ENCODE data around the gene ITGB5.

ITGB5 gene

GRCh38 chr3:124860599-124860998, 26.6 kb downstream of the ITGB5 start:
- DNase-seq, result no peak

GRCh38 chr3:124859025-124859424, 28.1 kb downstream of the ITGB5 start:
- no peak for DNase-seq

GRCh38 chr3:124858275-124858674, 28.9 kb downstream of the ITGB5 start:
- no peak for DNase-seq

- no peak for DNase-seq
Measured at GRCh38 chr3:124856677-124857076, 30.5 kb downstream of the ITGB5 start.

- no peak for DNase-seq
Measured at GRCh38 chr3:124854009-124854408, 33.2 kb downstream of the ITGB5 start.

- no peak for DNase-seq
Measured at GRCh38 chr3:124853446-124853845, 33.7 kb downstream of the ITGB5 start.

GRCh38 chr3:124851905-124852304, 35.3 kb downstream of the ITGB5 start:
- no peak for DNase-seq

GRCh38 chr3:124851136-124851535, 36.0 kb downstream of the ITGB5 start:
- no peak for DNase-seq

GRCh38 chr3:124850633-124851032, 36.5 kb downstream of the ITGB5 start:
- no peak for DNase-seq

GRCh38 chr3:124850212-124850611, 37.0 kb downstream of the ITGB5 start:
- no peak for DNase-seq

- DNase-seq, result no peak
Measured at GRCh38 chr3:124848300-124848699, 38.9 kb downstream of the ITGB5 start.

GRCh38 chr3:124847863-124848262, 39.3 kb downstream of the ITGB5 start:
- DNase-seq, result no peak

GRCh38 chr3:124847051-124847450, 40.1 kb downstream of the ITGB5 start:
- no peak for DNase-seq

- DNase-seq, result no peak
Measured at GRCh38 chr3:124846189-124846588, 41.0 kb downstream of the ITGB5 start.

- no peak for DNase-seq
Measured at GRCh38 chr3:124845406-124845805, 41.8 kb downstream of the ITGB5 start.

GRCh38 chr3:124843506-124844177, 43.5 kb downstream of the ITGB5 start:
- DNase-seq, result no peak

- no peak for DNase-seq
Measured at GRCh38 chr3:124843047-124843446, 44.1 kb downstream of the ITGB5 start.

GRCh38 chr3:124841517-124841916, 45.6 kb downstream of the ITGB5 start:
- no peak for DNase-seq

- DNase-seq, result no peak
Measured at GRCh38 chr3:124840331-124840730, 46.8 kb downstream of the ITGB5 start.

- no peak for DNase-seq
Measured at GRCh38 chr3:124839896-124840295, 47.3 kb downstream of the ITGB5 start.

GRCh38 chr3:124838963-124839362, 48.2 kb downstream of the ITGB5 start:
- DNase-seq, result no peak

GRCh38 chr3:124837730-124838186, 49.4 kb downstream of the ITGB5 start:
- no peak for DNase-seq

GRCh38 chr3:124837065-124837464, 50.1 kb downstream of the ITGB5 start:
- no peak for DNase-seq

- no peak for DNase-seq
Measured at GRCh38 chr3:124836448-124836847, 50.7 kb downstream of the ITGB5 start.

All from activated CD8-positive, alpha-beta memory T cell treated with anti-CD3 and anti-CD28 coated beads, Interleukin-2, amount 50 U/mL, for 48 hours (primary cell).